HG03039 (cell line): Measurements from ENCODE around the gene TPP2.

Source experiments
- ATAC-seq: cut with Tn5 transposase; IDR thresholded peaks from one replicate; pipeline ENCODE4 v1.9.1; 2021; ENCODE audit warnings: mild to moderate bottlenecking, moderate library complexity; ENCODE audit not compliant: unreplicated experiment

Gene TPP2

DNA sequence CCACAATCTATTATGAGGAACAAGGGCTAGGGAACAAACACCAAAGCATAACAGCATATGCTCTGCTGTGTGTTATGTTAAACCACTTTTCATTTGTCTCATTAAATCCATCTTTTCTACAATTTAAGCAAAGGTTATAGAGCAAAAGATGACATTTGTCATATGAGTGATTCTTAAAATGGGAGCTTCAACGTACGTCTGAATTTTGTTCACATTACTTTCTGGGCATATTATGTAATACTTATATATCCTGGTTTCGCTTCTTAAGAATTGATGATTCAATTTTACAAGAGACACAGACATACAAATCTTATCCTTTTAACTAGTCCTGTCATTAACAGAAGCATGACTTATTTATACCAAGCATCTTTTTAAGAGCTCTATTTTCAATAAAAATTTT, 3.3 kb upstream of the TPP2 start:
- ATAC-seq = no peak

GRCh38 chr13:102597029-102597961, 509 bp downstream of the TPP2 start:
- peak; percentile 18 for ATAC-seq

GRCh38 chr13:102598061-102598460, 1.3 kb downstream of the TPP2 start:
- ATAC-seq = no peak

GRCh38 chr13:102599426-102600012, 2.7 kb downstream of the TPP2 start:
- ATAC-seq = no peak

- no peak for ATAC-seq
Measured at GRCh38 chr13:102606537-102607309, 9.9 kb downstream of the TPP2 start.

DNA sequence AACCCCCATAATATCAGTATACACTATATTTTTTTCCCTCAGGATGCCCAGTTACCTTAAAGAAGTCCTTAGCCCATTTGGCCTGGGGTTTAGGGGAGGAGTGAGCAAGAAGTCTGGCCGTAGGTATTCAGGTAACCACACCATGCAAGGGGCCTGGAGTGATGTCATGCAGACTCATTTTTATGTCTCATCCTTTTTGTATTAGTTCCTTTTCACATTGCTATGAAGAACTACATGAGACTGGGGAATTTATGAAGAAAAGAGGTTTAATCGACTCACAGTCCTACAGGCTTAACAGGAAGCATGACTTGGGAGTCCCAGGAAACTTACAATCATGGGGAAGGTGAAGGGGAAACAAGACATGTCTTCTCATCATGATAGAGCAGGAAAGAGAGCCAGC, 12.2 kb downstream of the TPP2 start:
- ATAC-seq = no peak

GRCh38 chr13:102609696-102610095, 12.9 kb downstream of the TPP2 start:
- ATAC-seq = no peak

DNA sequence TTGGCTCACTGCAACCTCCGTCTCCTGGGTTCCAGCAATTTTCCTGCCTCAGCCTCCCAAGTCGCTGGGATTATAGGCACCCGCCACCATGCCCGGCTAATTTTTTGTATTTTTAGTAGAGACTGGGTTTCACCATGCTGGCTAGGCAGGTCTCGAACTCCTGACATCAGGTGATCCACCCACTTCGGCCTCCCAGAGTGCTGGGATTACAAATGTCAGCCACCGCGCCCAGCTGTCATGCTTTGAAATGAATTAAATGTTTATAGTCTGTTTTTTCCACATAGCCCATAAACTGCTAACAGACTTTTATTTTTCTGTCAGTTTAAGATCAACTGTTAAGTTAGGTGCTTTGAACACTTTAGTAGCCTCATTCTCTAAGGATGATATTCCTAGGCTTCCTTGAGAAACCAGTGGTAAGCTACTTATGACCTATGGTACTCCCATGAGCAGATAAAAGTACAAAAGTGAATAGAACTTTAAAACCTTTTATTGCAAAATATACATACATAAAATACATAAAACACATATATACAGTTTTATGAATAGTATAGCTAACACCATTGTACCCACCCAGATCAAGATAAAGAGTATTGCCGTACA, 13.6 kb downstream of the TPP2 start:
- no peak for ATAC-seq

- no peak for ATAC-seq
Measured at GRCh38 chr13:102617697-102618350, 21.0 kb downstream of the TPP2 start.

GRCh38 chr13:102620516-102620915, 23.7 kb downstream of the TPP2 start:
- ATAC-seq = no peak

GRCh38 chr13:102626928-102627327, 30.1 kb downstream of the TPP2 start:
- no peak for ATAC-seq

DNA sequence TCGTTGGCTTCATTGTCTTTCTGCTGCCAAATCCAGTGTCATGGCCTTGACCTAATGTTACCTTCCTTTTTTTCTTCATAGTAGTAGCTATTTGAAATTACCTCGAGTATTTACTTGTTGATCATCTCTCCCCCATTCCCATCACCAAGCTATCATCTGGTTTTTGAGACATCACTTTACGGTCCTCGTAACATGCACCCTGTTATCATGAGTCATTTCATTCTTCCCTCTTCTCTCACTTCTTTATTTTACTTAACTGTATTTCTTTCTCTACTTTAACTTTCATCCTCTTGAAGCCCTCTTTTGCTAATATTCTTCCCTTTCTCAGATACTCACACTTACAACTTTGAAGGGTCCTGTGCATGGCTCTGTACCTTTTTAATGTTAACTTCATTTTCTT, 31.8 kb downstream of the TPP2 start:
- ATAC-seq = no peak

DNA sequence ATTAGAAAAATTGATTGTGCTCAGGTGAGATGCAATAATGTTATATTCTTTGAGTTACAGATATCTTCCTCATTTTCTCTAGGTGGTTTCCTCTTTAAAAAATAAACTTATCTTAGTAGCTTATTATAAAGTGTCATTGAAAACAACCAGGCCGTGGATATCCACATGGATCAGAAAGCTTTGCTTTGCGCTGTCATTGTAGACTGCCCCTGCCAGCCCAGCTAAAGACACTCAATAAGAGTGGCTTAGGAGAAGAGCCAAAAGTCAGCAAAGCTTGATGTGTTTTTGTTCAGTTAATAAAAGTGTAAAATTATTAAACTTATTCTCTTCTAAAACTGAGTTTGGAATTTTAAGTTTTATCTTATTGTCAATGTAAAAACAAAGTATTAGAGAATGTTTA, 34.4 kb downstream of the TPP2 start:
- no peak for ATAC-seq

DNA sequence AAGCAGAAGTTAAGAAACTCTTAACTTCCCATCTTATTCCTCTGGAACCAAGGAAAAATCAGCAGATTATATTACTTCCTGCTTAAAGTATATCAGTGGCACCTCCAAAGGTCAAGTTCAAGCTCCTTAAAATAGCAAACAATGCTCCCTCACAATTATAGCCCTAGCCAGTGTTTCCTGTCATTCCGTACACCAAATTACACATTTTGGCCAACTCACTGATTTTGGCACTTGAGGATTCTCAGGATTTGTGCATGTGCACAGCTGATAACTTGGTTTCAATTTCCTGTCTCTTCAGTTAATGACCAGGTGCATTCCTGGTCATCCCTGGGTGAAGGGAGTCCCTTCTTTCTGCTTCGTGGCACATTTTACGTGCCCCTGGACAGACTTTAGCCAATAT, 42.0 kb downstream of the TPP2 start:
- no peak for ATAC-seq

DNA sequence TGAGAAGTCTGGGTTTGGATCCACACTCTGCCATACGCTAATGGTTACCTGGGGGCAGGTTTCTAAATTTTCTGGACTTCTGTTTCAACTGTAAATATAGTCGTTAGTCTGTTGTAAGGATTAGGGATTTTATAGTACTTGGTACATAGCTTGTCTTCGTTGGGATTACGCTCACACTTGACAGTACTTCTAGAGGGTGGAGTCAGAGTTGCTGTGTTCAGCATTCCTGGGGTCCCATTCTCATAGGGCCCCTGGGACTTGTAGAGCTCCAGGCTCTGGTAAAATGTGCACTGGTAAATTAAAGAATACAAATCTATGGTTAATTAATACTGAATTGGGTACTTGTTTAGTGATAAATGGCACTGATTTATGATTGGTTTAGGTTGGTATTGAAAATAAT, 45.2 kb downstream of the TPP2 start:
- no peak for ATAC-seq

GRCh38 chr13:102642475-102642874, 45.7 kb downstream of the TPP2 start:
- ATAC-seq = no peak

- ATAC-seq = no peak
Measured at GRCh38 chr13:102643656-102644055, 46.9 kb downstream of the TPP2 start.

GRCh38 chr13:102645701-102646100, 48.9 kb downstream of the TPP2 start:
- ATAC-seq = no peak

- no peak for ATAC-seq
Measured at GRCh38 chr13:102648046-102648445, 51.3 kb downstream of the TPP2 start.

DNA sequence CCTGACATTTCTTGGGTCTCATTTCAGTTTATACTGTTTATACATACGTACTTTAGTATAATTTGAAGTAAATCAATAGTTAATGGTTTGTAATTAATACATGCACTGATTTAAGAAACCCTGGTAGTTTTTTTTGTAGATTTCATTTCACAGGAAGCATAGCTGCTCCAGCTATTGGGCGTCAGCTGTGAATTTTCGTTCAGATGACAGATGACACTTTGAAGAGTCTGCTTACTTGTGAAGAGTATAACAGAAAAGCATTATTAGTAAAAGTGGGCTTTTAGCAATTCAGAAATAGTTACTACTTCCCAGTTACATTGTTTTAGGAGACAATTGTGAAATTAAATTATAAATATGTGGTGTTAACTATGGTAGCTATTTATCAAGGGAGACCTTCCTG, 53.7 kb downstream of the TPP2 start:
- no peak for ATAC-seq

- ATAC-seq = no peak
Measured at GRCh38 chr13:102651392-102651791, 54.6 kb downstream of the TPP2 start.
